Spleen (tissue), 11 donors: ENCODE results near the gene NAALADL2. TPM values are rescaled to one million over a fixed set of nuclear protein-coding genes. Genes with fewer than 3 reads are reported as not detected.
"Not testable (repeated sequence)": the region's sequence is repeated elsewhere in the genome, so short reads cannot be mapped to it uniquely, and the experiment has no call there.

Source experiments
- DNase-seq: peaks from one replicate; pipeline ENCODE4 v3.0.0-alpha.2; 2020
- H3K27ac ChIP-seq, 8 donors: fragments of 200-600 bp; sonication (generic) in 7 of 8; 1 replicate in 4 of 8; 2 replicates in 4 of 8; pipeline versions ENCODE4 v1.5.0 to v1.8.0; 2016 to 2021; ENCODE audit warnings: inconsistent platforms in 4 of 8, mild to moderate bottlenecking in 4 of 8, moderate library complexity in 1 of 8
- H3K27me3 ChIP-seq, 7 donors: fragments of 200-600 bp; sonication (generic) in 6 of 7; replicated peaks in 1 of 7; 1 replicate in 4 of 7; 2 replicates in 3 of 7; pipeline versions ENCODE4 v1.5.0 to v1.8.0; 2016 to 2021; ENCODE audit warnings: inconsistent platforms in 3 of 7, mild to moderate bottlenecking in 1 of 7
- H3K36me3 ChIP-seq, 6 donors: fragments of 200-600 bp; sonication (generic) in 5 of 6; 1 replicate in 4 of 6; 2 replicates in 2 of 6; pipeline versions ENCODE4 v1.5.0 to v1.8.0; 2016 to 2021; ENCODE audit warnings: inconsistent platforms in 2 of 6
- H3K4me1 ChIP-seq, 6 donors: fragments of 200-600 bp; sonication (generic) in 5 of 6; 1 replicate in 3 of 6; 2 replicates in 3 of 6; pipeline versions ENCODE4 v1.5.0 to v1.8.0; 2016 to 2021; ENCODE audit warnings: inconsistent platforms in 3 of 6
- H3K4me3 ChIP-seq, 8 donors: fragments of 200-600 bp; sonication (generic) in 7 of 8; 1 replicate in 4 of 8; 2 replicates in 4 of 8; pipeline versions ENCODE4 v1.5.0 to v1.8.0; 2016 to 2021; ENCODE audit warnings: inconsistent platforms in 4 of 8, mild to moderate bottlenecking in 4 of 8, moderate library complexity in 2 of 8
- H3K9me3 ChIP-seq, 8 donors: fragments of 200-600 bp; sonication (generic) in 7 of 8; 1 replicate in 4 of 8; 2 replicates in 4 of 8; pipeline versions ENCODE4 v1.5.0 to v1.8.0; 2016 to 2021; ENCODE audit warnings: inconsistent platforms in 4 of 8
- CTCF ChIP-seq, 11 experiments: fragments of 200-600 bp in 7 of 11; fragments of 450-650 bp in 4 of 11; sonication (generic) in 4 of 11; IDR thresholded peaks in 8 of 11; conservative IDR thresholded peaks in 3 of 11; 1 replicate in 7 of 11; 2 replicates in 4 of 11; pipeline versions ENCODE4 v1.4.0 to v1.8.0; 2016 to 2021; ENCODE audit warnings: antibody characterized with exemption in 11 of 11, inconsistent platforms in 4 of 11, mild to moderate bottlenecking in 1 of 11
- POLR2A ChIP-seq, 3 donors: fragments of 450-650 bp; IDR thresholded peaks; one replicate each; pipeline ENCODE4 v1.5.1; 2017; ENCODE audit warnings: antibody characterized with exemption in 3 of 3, mild to moderate bottlenecking in 1 of 3
- POLR2AphosphoS5 ChIP-seq, 3 donors: sonication (generic); formaldehyde crosslinking; IDR thresholded peaks; one replicate each; pipeline ENCODE4 v1.5.1; 2017; ENCODE audit warnings: antibody characterized with exemption in 3 of 3
- WGBS, 5 donors: extraction: QIAGEN DNeasy Blood & Tissue Kit in 3 of 5; methylation state at CpG; one replicate each; pipeline versions ENCODE4 v1.1.5 to v1.1.7; 2013 to 2018; 5-methylcytosine and 5-hydroxymethylcytosine counted together
- intact Hi-C: fragments of 100-400 bp; cut with DNase I; formaldehyde crosslinking; loops from one replicate; pipeline ENCODE4 v1.15.0; 2023; ENCODE audit warnings: low total_unique reads
- polyA plus RNA-seq, 3 donors: library from polyadenylated mRNA; stranded (reverse); fragments of 200-250 nt; gene quantifications; one replicate each; pipeline ENCODE4 v1.2.1, GENCODE V29; 2013
- total RNA-seq, 7 donors: library from RNA; depleted of rRNA in 3 of 7; stranded (reverse); fragments of >200 nt in 3 of 7; fragmentation: NEBNext Ultra II Directional in 4 of 7; extraction: Animal tissue kit (Norgen Biotek cat#: 25700) in 4 of 7; gene quantifications; one replicate each; pipeline versions ENCODE4 v1.1.0 to v1.2.1, GENCODE V29; 2016 to 2021
- donor health status: healthy with polysubstance abuse.
- donor health status: DM: no; HTN: no; CAD: no; lungs with moderate emphysema.
- donor health status: DM: no; HTN: no; CAD: no.
- donor health status: Bipolar disorder and iron deficiency.
- donor health status: healthy.
- donor health status: DM: no; HTN: no; CAD: no.
- donor health status: DM: yes; HTN: yes; CAD: no.

NAALADL2 gene
- total and polyA plus RNA-seq, 10 donors, result 0.09 to 14.4 (median 6.4) TPM

GRCh38 chr3:175826759-175827158, 967.6 kb downstream of the NAALADL2 start:
- intact Hi-C loops, result no loop called here
- H3K27ac ChIP-seq, result no peak overlapping the region
- WGBS, 5 donors, result 92 to 94% (median 93%) methylated on average over 2 of the region's 2 CpGs
- H3K4me1 ChIP-seq, result no peaks in the 10 kb centered on the region
- no peaks in the 10 kb centered on the region for H3K36me3 ChIP-seq
- H3K4me3 ChIP-seq, result no peak overlapping the region
- H3K27me3 ChIP-seq, result no peaks in the 10 kb centered on the region
- no peak for DNase-seq
- TF ChIP-seq POLR2A (IDR thresholded peaks at IDR 0.05), result no peak
- no peak for TF ChIP-seq CTCF (IDR thresholded peaks at IDR 0.05 in 8 of 11, conservative IDR thresholded peaks at IDR 0.05 in 3 of 11)
- no peak for TF ChIP-seq POLR2AphosphoS5 (IDR thresholded peaks at IDR 0.05)
- H3K9me3 ChIP-seq, result peaks cover 0 to 4% (median 0%) of the 10 kb centered on the region in 8 donors

GRCh38 chr3:175829809-175830208, 970.7 kb downstream of the NAALADL2 start:
- H3K27me3 ChIP-seq, H3K36me3 ChIP-seq, intact Hi-C loops, H3K27ac ChIP-seq, H3K4me1 ChIP-seq, H3K4me3 ChIP-seq, DNase-seq, H3K9me3 ChIP-seq: not testable (repeated sequence)
- WGBS, 5 donors, result 83 to 92% (median 89%) methylated on average over 8 of the region's 8 CpGs

GRCh38 chr3:175835763-175836162, 976.6 kb downstream of the NAALADL2 start:
- H3K27ac ChIP-seq, H3K36me3 ChIP-seq, intact Hi-C loops, DNase-seq, H3K27me3 ChIP-seq, H3K9me3 ChIP-seq, H3K4me1 ChIP-seq, H3K4me3 ChIP-seq: not testable (repeated sequence)
- 68 to 85% (median 75%) methylated on average over 6 of the region's 6 CpGs for WGBS, 5 donors

GRCh38 chr3:175836617-175837016, 977.5 kb downstream of the NAALADL2 start:
- Histone ChIP-seq H3K36me3 (no peaks in the 10 kb centered on the region), H3K4me3 (no peak overlapping the region), H3K27ac (no peak overlapping the region), H3K9me3 (no peaks in the 10 kb centered on the region), H3K4me1 (no peaks in the 10 kb centered on the region), H3K27me3 (no peaks in the 10 kb centered on the region)
- no peak for DNase-seq
- intact Hi-C loops, result no loop called here
- 64 to 71% (median 67%) methylated on average over 4 of the region's 4 CpGs for WGBS, 5 donors
- TF ChIP-seq POLR2A (IDR thresholded peaks at IDR 0.05) (no peak), CTCF (IDR thresholded peaks at IDR 0.05 in 8 of 11, conservative IDR thresholded peaks at IDR 0.05 in 3 of 11) (no peak), POLR2AphosphoS5 (IDR thresholded peaks at IDR 0.05) (no peak)

- no peak for DNase-seq
- H3K4me3 ChIP-seq, result no peak overlapping the region
- intact Hi-C loops, result no loop called here
- H3K27ac ChIP-seq, result no peak overlapping the region
- H3K27me3 ChIP-seq, result no peaks in the 10 kb centered on the region
- WGBS, 5 donors, result 63 to 74% (median 71%) methylated on average over 2 of the region's 2 CpGs
- no peaks in the 10 kb centered on the region for H3K4me1 ChIP-seq
- no peaks in the 10 kb centered on the region for H3K36me3 ChIP-seq
- no peak for TF ChIP-seq POLR2A (IDR thresholded peaks at IDR 0.05)
- no peaks in the 10 kb centered on the region for H3K9me3 ChIP-seq
These were observed 978.8 kb downstream of the NAALADL2 start for GRCh38 chr3:175837962-175838361.

GRCh38 chr3:175839366-175840005, 980.4 kb downstream of the NAALADL2 start:
- H3K27me3 ChIP-seq, result no peaks in the 10 kb centered on the region
- no peaks in the 10 kb centered on the region for H3K4me1 ChIP-seq
- WGBS, 5 donors, result 62 to 87% (median 78%) methylated on average over 2 of the region's 2 CpGs
- H3K9me3 ChIP-seq, result no peaks in the 10 kb centered on the region
- H3K36me3 ChIP-seq, result no peaks in the 10 kb centered on the region
- intact Hi-C loops, result no loop called here
- DNase-seq, result no peak
- no peak overlapping the region for H3K27ac ChIP-seq
- TF ChIP-seq POLR2AphosphoS5 (IDR thresholded peaks at IDR 0.05) (no peak), POLR2A (IDR thresholded peaks at IDR 0.05) (no peak)
- no peak overlapping the region for H3K4me3 ChIP-seq
